LNCaP clone FGC (cell line): ENCODE measurements around the gene MAP3K7CL.
A peak's percentile ranks its signal among the peaks of the same experiment; 100 is the strongest.

ENCODE experiments used
- DNase-seq: peaks from one replicate; pipeline ENCODE4 v3.0.0-alpha.2; 2011; ENCODE audit warnings: low read depth
- H3K4me3 ChIP-seq: 2 replicates; pipeline ENCODE4 v1.5.1; 2011; ENCODE audit warnings: mild to moderate bottlenecking, low read depth, low read length, control low read depth
- CTCF ChIP-seq: IDR thresholded peaks from 2 replicates; pipeline ENCODE4 v1.5.1; 2012; ENCODE audit warnings: mild to moderate bottlenecking; ENCODE audit not compliant: control insufficient read depth, insufficient read depth; ENCODE audit errors: extremely low read depth

Gene MAP3K7CL

DNA sequence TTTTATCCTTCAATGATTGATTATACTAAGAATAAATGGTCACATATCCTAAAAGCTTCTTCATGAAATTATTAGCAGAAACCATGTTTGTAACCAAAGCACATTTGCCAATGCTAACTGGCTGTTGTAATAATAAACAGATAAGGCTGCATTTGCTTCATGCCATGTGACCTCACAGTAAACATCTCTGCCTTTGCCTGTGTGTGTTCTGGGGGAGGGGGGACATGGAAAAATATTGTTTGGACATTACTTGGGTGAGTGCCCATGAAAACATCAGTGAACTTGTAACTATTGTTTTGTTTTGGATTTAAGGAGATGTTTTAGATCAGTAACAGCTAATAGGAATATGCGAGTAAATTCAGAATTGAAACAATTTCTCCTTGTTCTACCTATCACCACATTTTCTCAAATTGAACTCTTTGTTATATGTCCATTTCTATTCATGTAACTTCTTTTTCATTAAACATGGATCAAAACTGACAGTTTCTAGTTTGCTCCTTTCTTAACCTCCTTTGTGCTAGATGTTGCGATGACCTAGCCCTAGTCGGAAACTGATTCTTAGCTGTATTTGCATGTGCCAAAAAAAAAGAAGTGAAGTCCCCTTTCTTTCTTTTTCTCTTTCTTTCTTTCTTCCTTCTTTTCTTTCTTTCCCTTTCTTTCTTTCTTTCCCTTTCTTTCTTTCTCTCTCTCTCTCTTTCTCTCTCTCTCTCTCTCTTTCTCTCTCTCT lies 45.1 kb downstream of the MAP3K7CL start:
- TF ChIP-seq CTCF, result no peak
- peak overlapping the region; percentile 27; the same call in 1 of the 2 replicates for H3K4me3 ChIP-seq
- DNase-seq, result peak; percentile 97

GRCh38 chr21:29176471-29177120 lies 46.2 kb downstream of the MAP3K7CL start:
- no peak for TF ChIP-seq CTCF
- no peak for DNase-seq
- no peak overlapping the region for H3K4me3 ChIP-seq

- no peak for DNase-seq
- no peak overlapping the region for H3K4me3 ChIP-seq
- no peak for TF ChIP-seq CTCF
Measured at GRCh38 chr21:29177800-29178199, 47.4 kb downstream of the MAP3K7CL start.

DNA sequence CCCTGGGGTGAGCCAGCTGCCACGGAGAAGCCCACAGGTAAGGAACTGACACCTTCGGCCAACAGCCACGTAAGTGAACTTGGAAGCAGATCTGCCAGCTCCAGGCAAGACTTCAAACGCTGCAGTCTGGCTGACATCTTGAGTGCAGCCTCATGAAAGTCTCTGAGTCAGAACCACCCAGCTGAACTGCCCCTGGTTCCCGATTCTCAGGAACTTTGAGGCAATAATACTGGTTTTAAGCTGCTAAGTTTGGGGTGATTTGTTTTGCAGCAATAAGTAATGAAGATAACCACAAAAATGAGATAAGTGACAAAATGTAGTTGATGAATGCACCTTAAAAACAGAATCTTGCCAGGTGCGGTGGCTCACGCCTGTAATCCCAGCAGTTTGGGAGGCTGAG lies 48.5 kb downstream of the MAP3K7CL start:
- H3K4me3 ChIP-seq, result no peak overlapping the region
- TF ChIP-seq CTCF, result no peak
- no peak for DNase-seq

DNA sequence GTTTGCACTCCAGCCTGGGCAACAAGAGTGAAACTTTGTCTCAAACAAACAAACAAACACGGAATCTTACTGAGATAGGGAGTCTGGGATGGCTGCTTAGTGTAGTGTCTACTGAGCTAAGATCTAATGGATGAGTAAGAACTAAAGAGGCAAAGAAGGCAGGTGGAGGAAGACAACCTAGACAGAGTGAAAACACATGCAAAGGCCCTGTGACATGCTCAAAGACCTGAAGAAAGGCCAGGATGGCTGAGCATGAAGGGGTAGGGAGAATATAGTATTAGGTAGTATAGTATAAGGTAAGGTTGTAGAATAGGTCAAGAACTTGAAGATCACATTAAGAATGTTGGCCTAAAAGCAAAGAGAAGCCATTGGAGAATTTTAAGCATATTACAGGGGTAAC lies 49.1 kb downstream of the MAP3K7CL start:
- TF ChIP-seq CTCF, result no peak
- H3K4me3 ChIP-seq, result no peak overlapping the region
- no peak for DNase-seq

DNA sequence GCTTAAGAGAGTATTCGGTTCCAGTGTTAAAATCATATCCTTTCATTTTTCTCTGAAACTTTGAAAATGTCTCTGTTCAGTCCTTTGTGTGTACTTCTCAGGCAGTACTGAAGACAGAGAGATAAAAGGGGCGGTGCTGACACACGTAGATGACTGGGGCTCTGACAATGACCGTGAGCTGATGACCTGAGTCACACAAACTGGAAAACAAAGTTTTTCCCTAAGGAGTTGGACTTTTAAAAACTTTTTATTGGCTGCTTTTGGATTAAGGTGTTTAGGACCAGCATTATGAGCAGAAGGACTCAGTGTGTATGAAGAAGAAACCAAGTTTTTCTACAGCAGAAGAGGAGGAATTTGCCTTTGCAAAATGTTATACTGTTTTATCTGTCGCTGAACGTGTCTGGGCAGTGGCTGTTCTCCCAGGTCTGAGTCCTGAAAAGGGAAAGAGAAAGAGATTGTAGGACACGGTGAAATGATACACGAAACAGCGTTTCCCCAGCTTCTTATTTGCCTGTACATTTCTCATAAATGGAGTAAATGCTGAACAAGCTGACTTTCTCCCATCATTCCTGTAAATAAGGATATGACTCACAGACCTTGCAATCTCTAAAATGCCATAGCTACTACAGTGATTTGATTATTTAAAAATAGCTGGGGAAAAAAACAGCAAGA lies 51.5 kb downstream of the MAP3K7CL start:
- TF ChIP-seq CTCF, result no peak
- H3K4me3 ChIP-seq, result peak overlapping the region; percentile 24
- DNase-seq, result peak; percentile 15

- no peak for TF ChIP-seq CTCF
Measured at GRCh38 chr21:29182691-29183092, 52.2 kb downstream of the MAP3K7CL start.

More at GRCh38 chr21:29182691-29183092, 52.2 kb downstream of the MAP3K7CL start:
- DNase-seq, result no peak
- H3K4me3 ChIP-seq, result peak overlapping the region; percentile 24; the same call in 1 of the 2 replicates
